ENCODE measurements around the gene IGFBP4.
A peak's percentile ranks its signal among the peaks of the same experiment; 100 is the strongest.

The IGFBP4 gene

DNA sequence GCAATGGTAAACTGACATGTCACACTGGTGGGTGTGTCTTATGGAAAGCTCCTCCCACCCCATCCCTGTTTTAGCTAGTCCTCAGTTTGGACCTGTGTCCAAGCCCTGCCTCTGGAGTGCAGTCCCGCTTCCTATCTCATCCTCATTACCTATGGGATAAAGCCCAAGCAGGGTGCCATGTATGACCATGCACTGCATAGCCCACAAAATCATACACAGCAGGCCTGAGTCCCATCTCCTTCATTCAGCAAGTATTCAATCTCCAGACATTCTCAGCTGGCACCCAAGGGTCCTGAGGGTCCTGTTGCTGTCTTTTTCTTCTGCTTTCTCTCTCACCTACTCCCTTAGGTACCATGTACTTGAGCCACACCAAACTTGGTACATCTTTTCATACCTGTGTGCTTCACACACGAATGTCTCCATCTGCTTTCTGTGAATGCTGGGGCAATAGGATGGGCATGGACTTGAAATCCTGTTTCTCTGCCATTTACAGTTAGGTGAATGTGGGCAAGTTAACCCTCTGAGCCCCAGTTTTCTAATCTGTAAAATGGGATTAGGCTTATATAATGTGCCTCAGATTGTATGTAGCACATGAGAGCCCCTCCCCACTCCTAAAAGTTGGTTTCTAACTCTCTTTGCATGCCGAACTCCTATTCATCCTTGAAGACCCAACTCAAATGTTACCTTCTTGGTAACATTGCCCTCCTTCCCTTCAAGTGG is 29.6 kb downstream of the IGFBP4 start:
- no peak for DNase-seq

DNA sequence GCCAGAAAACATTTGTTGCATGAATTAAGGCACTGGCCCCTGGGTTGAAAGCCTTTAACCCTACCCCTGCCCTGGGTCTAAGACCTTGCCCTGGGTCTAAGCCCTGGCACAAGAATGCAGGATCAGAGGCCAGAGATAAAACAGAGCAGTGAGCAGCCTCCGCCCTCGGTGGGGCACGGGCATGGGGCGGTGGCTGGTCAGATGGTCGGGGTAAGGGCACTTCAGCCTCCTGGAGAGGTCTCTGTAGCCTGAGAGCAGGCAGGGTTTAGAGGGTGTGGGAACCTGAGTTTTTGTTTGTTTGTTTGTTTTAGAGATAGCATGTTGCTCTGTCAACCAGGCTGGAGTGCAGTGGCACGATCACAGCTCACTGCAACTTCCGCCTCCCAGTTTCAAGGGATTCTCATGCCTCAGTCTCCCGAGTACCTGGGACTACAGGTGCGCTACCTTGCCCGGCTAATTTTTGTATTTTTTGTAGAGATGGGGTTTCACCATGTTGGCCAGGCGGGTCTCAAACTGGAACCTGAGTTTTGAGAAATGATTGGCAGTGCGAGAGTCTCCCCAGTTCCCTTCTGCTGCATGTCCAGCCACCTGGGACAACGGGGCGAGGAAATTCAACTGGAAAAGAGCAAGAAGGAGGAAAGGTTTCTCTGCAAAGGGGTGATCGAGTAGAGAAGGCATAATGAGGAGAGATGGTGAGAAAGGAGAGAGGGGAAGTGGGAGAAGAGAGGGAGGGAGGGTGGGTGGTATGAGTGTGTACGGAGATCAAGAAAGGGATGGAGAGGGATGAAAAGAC is 30.5 kb downstream of the IGFBP4 start:
- DNase-seq: no peak

DNA sequence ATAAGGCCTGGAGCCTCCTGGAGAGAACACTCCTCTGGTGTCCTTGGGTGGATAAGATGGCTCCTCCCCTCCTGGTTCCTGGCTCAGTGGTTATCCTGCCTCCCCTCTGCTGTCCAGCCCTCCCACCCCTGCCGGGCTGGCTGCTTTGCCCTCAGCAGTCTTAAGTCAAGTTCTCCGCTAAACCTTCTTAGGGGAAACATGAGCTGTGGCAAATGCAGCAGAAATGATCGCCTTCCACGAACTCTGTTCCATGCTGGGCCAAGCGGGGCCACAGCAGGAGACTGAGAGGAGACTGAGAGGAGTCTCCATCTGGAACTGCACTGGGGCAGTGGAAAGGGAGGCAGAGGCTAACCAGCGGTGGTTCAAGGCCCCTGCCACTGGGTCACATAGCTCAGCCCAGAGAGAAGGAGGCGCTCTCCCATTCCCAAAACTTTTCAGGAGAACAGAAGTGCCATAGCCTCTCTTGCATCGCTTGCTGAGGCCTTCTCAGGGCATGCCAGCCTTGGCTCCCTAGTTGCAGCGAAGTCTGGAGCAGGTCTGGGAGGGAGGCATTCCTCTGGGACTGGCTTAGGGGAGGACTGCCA is 31.3 kb downstream of the IGFBP4 start:
- no peak for DNase-seq

GRCh38 chr17:40475234-40475908 is 32.1 kb downstream of the IGFBP4 start:
- DNase-seq: no peak

- no peak for DNase-seq
These were observed 34.5 kb downstream of the IGFBP4 start for GRCh38 chr17:40477796-40478195.

DNA sequence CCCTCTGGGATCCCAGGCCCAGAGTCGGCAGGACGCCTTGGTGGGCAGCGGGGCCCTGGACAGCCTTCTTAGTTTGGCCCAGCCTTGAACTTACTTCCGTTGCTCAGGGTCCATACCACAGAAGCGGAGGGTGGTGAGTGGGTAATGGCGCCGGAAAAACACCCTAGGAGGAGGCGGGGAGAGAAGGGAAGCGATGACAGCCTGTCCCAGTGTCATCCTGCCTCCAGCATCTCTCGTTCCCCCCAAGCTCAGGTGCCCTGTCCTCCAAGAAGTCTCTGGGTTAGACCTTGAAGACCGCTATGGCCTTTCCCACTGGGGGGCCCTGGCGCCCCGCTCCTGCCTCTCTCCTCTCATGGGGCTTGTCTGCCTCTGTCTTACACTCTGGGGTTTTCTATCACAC is 35.2 kb downstream of the IGFBP4 start:
- DNase-seq: no peak

- no peak for DNase-seq
These were observed 36.7 kb downstream of the IGFBP4 start for GRCh38 chr17:40479754-40480480.

- peak; percentile 81 for DNase-seq
These were observed 37.3 kb downstream of the IGFBP4 start for GRCh38 chr17:40480501-40481003.

GRCh38 chr17:40481106-40481505 is 37.9 kb downstream of the IGFBP4 start:
- no peak for DNase-seq

DNA sequence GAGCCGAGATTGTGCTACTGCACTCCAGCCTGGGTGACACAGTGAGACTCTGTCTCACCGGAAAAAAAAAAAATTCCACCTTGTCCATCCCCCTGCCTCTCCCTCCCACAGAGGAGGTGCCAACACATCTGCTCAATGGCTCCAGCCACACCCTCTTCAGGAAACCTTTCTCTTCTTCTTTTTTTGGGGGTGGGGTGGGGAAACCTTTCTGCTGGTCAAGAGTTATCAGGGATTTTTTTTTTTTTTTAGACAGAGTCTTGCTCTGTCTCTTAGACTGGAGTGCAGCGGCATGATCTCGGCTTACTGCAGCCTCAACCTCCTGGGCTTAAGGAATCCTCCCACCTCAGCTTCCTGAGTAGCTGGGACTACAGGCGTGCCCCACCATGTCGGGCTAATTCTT is 39.5 kb downstream of the IGFBP4 start:
- no peak for DNase-seq

GRCh38 chr17:40483679-40484078 is 40.4 kb downstream of the IGFBP4 start:
- no peak for DNase-seq

- no peak for DNase-seq
These were observed 41.2 kb downstream of the IGFBP4 start for GRCh38 chr17:40484285-40484972.

GRCh38 chr17:40484973-40485530 is 41.8 kb downstream of the IGFBP4 start:
- no peak for DNase-seq

DNA sequence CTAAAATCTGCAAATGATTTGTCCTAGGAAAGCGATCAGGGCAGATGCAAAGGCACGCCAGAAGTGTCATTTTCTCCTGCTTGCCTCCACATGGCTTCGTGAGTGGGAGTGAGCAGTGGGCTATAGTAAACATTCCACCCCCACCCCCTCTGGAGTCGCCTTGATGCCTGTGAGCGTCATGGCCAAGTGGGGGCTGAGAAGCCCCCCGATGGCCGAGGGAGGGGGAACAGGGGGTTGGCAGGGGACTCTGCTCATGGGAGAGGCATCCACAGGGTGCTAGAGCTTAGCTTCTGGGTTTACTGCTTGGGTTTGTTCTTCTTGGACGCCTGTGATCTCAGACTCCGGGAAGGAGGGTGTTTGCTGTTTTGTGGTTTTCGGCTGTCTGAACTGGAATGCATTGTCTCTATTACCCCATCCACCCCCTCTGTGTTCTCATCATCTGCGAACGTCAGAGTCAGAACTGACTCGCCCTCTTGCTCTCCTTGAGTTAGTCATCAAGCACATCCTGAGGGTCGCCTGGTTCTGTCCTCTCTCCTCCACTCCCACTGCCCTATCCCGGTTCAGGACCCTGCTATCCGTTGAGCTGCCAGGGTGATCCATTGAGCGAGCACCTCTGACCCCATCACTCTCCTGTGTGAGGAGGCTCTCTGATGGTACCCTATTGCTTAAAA is 42.7 kb downstream of the IGFBP4 start:
- no peak for DNase-seq

GRCh38 chr17:40486522-40487370 is 43.5 kb downstream of the IGFBP4 start:
- no peak for DNase-seq

- no peak for DNase-seq
These were observed 44.2 kb downstream of the IGFBP4 start for GRCh38 chr17:40487371-40488020.

- DNase-seq: peak; percentile 34
These were observed 47.1 kb downstream of the IGFBP4 start for GRCh38 chr17:40490289-40490853.

GRCh38 chr17:40490982-40491381 is 47.7 kb downstream of the IGFBP4 start:
- no peak for DNase-seq

DNA sequence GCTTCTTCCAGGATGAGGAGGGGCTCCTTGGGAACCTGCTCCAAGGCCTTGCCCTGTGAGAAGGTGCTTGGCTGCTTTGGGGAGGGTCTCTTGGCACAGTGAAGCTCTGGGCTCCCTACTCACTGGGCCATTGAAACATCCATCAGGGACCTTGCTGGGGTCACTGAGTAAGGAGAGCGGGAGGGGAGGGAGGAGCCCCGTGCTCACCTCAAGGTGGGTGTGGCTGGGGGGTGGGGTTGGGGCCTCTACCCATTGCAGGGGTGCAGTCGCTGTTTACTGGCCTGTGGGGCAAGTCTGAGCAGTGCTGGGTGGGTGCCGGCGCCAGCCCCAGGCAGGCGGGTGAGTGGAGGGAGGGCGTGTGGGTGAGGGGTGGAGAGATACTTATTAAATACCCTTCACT is 48.2 kb downstream of the IGFBP4 start:
- DNase-seq: no peak
